SIG-M5 treated with dmso at 0.1 percent for 504 hours (cell line): ENCODE results near the gene HENMT1.
"Not testable (repeated sequence)": the region's sequence is repeated elsewhere in the genome, so short reads cannot be mapped to it uniquely, and the experiment has no call there.

Experiments used
- DNase-seq: peaks from one replicate; lab custom pipeline; 2025; ENCODE audit not compliant: unreplicated experiment; lab: John Stamatoyannopoulos, UW

Gene HENMT1

DNA sequence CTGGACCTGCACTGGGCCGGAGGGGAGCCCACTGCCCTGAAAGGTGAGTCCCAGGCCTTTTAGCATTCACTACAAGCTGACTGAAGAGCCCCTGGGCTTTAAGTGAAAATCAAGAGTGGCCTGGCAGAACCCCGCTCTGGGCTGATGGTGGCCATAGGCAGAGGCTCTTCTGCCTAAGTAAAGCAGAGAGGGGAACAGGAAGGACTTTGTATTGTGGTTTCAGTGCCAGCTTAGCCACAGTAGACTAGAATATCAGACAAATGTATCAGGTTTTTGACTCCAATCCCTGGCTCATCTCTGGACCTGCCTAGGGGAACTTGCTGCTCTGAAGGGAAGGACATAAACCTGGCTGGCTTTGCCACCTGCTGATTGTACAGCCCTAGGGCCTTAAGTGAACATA is 10.2 kb upstream of the HENMT1 start:
- no peak for DNase-seq

- DNase-seq, result no peak
These were observed 9.4 kb upstream of the HENMT1 start for GRCh38 chr1:108670131-108670773.

DNA sequence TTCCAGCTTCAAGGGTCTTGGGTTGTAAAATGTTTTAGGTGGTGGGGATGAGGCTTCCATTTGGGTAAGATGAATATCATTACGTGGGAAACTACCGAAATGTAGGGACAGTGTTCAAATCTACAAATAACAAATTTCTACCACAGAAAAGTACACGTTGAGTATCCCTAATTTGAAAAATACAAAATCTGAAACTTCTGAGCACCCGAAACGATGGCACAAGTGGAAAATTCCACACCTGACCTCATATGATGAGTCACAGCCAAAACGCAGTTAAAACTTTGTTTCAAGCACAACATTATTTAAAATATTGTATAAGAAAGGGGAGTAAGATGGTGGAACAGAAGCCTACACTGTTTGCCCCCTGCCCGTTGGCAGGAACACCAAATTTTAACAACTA is 8.8 kb upstream of the HENMT1 start:
- DNase-seq, result no peak

DNA sequence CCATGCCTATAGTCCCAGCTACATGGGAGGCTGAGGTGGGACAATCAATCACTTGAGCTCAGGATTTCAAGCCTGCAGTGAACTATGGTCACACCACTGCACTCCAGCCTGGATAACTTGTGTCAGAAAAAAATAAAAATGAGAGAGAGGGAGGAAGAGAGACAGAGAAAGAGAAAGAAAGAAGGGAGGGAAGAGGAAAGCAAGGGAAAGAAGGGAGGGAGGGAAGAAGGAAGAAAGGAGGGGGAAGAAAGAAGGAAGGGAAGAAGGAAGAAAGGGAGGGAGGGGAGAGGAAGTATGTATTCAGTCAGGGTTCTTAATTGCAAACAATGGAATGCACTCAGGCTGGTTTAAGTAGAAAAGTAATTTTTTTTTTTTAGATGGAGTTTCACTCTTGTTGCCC is 7.9 kb upstream of the HENMT1 start:
- no peak for DNase-seq

GRCh38 chr1:108667422-108667821 is 6.5 kb upstream of the HENMT1 start:
- not testable (repeated sequence) for DNase-seq

GRCh38 chr1:108665771-108666170 is 4.9 kb upstream of the HENMT1 start:
- DNase-seq, result no peak

- DNase-seq, result no peak
These were observed 4.2 kb upstream of the HENMT1 start for GRCh38 chr1:108665067-108665466.

DNA sequence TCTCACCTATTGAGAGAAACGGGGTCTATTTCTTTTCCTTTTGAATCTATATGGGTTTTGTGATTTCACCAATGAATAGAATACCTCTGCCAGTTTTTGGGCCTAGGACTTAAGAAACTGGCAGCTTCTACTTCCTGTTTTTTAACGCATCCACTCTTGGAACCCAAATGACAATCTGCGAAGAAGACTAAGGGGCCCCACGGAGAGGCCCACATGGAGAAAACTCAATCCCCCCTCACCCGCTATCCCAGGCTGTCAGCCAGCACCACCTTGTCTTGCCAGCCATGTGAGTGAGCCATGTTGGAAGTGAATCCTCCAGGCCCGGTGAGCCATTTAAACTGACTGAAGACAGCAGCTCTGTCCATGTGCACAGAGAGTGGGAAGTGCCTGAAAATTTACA is 3.6 kb upstream of the HENMT1 start:
- peak; percentile 19 for DNase-seq

- DNase-seq, result no peak
These were observed 2.2 kb upstream of the HENMT1 start for GRCh38 chr1:108663074-108663473.

DNA sequence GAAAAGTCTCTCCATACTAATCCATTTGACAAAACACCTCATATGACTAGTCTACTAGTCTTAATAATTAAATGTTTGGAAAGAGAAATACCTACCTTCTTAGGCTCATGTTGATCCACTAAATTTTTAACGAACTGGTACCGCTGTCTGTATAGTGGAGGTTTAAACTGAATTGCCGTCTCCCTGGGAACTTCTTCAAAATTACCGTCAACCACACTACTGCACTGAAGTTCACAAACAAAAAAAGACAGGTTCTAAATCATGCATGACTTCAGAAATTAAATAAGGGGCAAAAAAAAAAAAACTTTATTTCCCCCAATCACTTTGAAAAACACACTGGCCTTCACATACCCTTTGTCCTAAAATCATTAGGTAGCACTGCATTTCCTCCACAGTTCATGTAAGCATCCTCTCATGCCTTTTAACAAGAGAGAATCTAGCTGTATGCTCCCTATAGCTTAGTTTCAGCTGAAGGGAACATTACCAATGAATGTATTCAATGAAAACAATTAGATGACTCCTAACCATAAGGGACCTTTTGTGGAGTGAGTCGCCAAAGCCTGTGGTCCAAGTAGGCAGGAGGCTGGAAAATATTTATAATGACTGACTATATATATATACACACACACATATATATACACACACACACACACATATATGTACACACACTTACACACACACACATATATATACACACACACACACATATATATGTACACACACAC is 3.4 kb downstream of the HENMT1 start:
- no peak for DNase-seq

DNA sequence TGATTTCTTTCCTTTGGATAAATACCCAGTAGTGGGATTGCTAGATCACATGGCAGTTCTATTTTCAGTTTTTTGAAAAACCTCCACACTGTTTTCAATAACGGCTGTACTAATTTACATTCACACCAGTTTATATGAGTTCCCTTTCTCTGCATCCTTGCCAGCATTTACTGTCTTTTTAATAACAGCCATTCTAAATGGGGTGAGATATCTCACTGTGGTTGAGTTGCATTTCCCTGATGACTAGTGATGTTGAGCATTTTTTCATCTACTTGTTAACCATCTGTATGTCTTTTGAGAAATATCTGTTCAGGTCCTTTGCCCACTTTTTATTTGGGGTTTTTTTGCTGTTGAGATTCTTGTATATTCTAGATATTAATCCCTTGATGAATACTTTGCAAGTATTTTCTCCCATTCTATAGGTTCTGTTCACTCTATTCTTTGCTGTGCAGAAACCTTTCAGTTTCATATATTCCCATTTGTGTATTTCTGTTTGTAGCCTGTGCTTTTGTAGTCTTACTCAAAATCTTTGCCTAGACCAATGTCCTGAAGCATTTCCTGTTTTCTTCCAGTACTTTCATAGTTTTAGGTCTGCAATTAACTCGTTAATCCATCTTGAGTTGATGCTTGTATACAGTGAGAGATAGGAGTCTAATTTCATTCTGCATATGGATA is 7.3 kb downstream of the HENMT1 start:
- no peak for DNase-seq

DNA sequence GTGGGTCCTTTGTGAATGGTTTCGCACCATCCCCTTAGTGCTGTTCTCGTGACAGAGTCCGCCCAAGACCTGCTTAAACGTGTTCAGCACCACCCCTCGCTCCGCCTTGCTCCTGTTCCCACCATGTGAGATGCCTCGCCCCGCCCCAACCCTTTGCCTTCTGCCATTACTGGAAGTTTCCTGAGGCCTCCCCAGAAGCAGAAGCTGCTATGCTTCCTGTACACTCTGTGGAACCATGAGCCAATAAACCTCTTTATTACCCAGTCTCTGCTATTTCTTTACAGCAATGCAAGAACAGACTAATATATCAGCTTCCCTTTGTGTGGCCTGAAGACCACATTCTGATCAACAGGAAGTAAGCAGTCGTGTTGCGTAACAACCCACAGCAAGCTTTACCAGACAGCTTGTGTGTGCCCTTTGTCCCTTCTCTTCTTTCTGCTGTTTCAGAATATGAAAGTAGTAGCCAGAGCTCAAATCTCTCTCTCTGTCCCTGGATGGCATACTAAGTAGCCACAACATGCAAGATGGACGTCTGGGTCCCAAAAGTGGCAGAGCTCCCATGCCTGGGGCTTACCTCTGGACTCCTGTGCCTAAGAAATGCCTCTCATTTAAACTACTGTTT is 14.1 kb downstream of the HENMT1 start:
- DNase-seq, result peak; percentile 97

DNA sequence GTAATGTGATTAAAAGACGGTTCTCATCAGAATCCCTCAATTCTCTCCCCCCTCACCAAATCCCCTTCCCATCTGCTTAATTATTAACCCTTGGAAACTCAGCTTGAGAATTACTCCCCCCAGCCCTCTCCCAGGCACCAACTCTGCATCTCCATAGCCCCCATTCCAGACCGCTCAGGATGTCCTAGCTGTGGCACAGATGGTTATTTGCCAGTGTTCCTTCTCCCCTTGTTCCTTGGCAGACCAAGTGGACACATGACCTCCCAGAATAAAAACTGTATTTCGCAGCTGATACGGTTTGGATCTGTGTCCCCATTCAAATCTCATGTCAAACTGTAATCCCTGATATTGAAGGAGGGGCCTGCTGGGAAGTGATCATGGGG is 14.6 kb downstream of the HENMT1 start:
- DNase-seq, result no peak

- DNase-seq, result no peak
These were observed 15.2 kb downstream of the HENMT1 start for GRCh38 chr1:108645564-108646184.

DNA sequence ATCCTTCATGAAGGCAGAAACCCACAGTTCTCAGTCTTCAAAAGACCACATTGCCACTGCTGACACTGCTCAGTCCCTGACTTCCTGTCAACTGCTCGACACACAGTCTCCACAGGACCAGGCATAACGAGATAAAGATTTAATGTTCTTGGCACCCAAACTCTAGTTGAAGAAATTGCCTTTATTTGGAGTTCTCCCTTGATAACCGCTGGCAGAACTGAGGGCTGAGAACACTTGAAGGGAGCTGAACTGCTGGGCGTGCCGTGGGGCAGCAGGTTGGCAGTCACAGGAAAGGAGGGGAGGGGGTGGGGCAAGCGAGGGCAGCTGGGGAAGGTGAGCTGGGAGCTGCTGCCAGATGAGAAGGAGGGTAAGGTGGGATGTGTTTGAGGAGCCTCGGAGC is 15.9 kb downstream of the HENMT1 start:
- no peak for DNase-seq

- DNase-seq, result peak; percentile 57
These were observed 17.2 kb downstream of the HENMT1 start for GRCh38 chr1:108643492-108644335.

DNA sequence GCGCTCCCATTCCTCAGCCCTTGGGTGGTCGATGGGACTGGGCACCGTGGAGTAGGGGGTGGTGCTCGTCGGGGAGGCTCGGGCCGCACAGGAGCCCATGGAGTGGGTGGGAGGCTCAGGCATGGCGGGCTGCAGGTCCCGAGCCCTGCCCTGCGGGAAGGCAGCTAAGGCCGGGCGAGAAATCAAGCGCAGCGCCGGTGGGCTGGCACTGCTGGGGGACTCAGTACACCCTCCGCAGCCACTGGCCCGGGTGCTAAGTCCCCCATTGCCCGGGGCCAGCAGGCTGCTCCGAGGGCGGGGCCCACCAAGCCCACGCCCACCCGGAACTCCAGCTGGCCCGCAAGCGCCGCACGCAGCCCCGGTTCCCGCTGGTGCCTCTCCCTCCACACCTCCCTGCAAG is 20.0 kb downstream of the HENMT1 start:
- DNase-seq, result not testable (repeated sequence)

DNA sequence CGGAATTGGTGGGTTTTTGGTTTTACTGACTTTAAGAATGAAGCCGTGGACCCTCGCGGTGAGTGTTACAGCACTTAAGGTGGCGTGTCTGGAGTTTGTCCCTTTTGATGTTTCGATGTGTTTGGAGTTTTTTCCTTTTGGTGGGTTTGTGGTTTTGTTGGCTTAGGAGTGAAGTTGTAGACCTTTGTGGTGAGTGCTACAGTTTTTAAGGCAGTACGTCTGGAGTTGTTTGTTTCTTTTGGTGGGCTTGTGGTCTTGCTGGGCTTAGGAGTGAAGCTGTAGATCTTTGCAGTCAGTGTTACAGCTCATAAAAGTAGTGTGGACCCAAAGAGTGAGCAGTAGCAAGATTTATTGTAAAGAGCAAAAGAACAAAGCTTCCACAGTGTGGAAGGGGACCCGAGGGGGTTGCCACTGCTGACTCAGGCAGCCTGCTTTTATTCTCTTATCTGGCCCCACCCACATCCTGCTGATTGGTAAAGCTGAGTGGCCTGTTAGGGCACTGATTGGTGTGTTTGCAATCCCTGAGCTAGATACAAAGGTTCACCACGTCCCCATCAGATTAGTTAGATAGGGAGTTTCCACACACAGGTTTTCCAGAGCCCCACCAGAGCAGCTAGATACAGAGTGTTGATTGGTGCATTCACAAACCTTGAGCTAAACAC is 20.9 kb downstream of the HENMT1 start:
- no peak for DNase-seq

DNA sequence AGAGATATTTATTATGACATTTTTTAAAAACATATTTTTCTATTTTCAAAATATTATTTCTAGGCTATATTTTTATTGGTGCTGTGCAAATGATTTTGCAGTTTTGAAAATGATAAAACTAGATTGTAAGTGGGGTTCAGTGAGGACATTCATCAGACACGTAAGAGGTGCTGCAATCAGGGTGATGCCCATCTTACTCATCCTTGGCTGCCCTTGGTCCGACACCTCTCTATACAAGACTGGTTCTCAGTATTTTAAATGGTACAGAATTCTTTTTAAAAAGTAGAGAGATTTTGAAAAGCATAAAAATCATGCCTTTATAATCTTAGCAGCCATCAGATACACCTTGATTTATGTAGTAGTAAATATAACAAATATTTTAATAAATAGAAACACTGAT is 24.0 kb downstream of the HENMT1 start:
- DNase-seq, result no peak

DNA sequence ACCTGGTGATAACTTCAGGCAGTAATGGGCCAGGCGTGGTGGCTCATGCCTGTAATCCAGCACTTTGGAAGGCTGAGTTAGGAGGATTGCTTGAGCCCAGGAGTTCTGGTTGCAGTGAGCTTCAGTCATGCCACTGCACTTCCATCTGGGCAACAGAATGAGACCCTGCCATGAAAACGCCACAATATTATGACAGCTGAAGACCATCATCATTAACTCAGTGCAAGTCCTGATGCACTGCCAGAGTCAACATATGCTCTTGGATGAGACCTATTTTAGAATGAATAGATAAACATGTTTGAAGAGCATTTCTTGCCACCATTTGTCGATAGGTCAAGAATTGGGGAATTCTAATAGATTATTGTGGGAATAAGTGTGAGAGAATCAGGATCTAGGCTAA is 26.4 kb downstream of the HENMT1 start:
- DNase-seq, result no peak
